HG03521 (cell line): ENCODE measurements around the gene ZBTB5.
"Not testable (repeated sequence)": the region's sequence is repeated elsewhere in the genome, so short reads cannot be mapped to it uniquely, and the experiment has no call there.

Experiments
- ATAC-seq: cut with Tn5 transposase; IDR thresholded peaks from one replicate; pipeline ENCODE4 v1.9.1; 2021; ENCODE audit warnings: mild to moderate bottlenecking, moderate library complexity; ENCODE audit not compliant: unreplicated experiment

Gene ZBTB5

DNA sequence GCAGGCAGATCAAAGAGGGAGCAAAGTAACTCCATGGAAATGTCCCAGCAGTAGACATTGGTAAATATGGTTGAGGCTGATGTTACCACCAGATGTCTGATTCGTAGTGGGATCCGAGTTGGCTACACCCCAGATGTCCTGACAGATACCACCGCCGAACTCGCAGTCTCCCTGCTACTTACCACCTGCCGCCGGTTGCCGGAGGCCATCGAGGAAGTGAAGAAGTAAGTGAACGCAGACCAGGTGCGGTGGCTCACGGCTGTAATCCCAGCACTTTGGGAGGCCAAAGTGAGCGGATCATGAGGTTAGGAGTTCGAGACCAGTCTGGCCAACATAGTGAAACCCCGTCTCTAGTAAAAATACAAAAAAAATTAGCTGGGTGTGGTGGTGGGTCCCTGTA, 38.8 kb downstream of the ZBTB5 start:
- ATAC-seq, result not testable (repeated sequence)

DNA sequence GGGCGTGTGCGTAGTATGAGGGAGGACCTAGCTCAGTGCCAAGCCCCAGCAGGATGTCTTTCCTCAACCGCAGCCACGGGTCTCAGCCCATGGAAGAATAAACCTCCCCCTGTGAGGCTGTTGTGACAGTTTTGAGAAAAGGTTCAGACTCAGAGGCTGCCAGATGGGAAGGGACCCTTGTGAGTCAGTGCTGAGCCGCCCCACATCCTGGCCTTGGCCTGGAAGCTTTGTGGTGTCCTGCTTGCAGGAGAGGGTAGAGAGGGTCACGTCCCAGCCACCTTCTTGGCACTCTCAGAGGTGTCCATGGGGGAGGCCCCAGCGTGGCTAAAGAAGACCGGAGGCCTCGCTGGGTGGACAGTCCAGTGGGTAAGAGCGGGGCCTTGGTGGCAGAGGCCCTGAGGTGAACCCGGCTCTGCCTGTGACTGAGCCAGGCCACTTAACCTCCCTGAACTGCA, 39.9 kb downstream of the ZBTB5 start:
- ATAC-seq, result no peak

DNA sequence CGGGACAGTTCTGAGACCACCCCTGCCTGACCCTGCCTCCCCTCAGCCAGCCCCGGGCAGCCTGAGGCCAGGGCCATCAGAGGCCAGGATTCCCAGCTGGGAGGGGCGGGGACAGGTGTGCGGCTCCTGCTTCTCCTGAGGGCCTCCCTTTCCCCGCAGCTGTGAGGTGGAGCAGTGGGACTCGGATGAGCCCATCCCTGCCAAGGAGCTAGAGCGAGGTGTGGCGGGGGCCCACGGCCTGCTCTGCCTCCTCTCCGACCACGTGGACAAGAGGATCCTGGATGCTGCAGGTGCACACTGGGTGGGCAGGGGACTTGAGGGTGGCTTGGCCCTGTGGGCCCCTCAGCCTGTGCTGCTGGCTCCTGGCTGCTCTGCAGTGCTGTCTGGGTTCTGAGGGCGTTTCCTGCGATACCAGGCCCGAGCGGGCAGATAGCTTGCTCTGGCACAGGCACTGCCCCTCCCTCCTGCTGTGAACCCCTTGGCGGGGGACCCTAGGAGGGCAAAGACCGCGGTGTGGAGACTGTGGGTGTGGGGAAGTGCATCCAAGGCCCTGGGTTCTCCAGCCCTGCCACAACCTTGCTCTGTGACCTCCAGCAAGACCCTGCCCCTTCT, 40.5 kb downstream of the ZBTB5 start:
- no peak for ATAC-seq

DNA sequence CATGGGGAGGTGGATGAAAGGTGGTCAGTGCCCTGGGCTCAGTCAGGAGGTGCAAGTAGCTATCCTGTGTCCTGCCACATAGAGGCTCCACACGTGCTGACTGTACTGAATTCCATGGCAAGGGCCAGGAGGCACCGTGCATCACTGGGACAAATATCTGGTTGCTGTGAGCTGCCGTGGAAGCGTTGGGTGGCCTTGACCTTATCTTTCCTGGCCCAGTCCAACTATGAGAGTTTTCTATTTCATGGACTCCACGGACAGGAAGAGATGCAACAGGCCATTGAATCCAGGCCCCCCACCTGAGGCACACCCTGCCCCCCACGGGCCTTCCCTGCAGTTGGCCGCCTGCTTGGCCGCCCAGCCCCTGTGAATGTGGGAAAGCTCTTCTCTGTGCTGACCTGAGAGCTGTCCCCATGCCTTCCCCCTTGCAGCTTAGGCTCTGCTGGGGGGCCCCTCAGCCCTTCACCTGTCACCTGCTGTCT, 41.0 kb downstream of the ZBTB5 start:
- no peak for ATAC-seq

DNA sequence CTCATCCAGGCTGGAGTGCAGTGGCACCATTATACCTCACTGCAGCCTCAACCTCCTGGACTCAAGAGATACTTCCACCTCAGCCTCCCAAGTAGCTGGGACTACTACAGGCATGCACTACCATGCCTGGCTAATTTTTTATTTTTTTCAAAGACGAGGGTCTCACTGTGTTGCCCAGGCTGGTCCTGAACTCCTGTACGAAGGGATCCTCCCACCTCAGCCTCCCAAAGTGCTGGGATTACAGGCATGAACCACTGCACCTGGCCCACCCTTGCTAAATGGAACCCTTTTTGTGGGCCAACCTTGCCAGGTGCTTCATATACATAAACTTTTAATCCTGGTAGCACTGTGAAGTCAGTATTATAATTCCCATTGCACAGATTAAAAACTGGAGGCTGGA, 41.7 kb downstream of the ZBTB5 start:
- no peak for ATAC-seq

DNA sequence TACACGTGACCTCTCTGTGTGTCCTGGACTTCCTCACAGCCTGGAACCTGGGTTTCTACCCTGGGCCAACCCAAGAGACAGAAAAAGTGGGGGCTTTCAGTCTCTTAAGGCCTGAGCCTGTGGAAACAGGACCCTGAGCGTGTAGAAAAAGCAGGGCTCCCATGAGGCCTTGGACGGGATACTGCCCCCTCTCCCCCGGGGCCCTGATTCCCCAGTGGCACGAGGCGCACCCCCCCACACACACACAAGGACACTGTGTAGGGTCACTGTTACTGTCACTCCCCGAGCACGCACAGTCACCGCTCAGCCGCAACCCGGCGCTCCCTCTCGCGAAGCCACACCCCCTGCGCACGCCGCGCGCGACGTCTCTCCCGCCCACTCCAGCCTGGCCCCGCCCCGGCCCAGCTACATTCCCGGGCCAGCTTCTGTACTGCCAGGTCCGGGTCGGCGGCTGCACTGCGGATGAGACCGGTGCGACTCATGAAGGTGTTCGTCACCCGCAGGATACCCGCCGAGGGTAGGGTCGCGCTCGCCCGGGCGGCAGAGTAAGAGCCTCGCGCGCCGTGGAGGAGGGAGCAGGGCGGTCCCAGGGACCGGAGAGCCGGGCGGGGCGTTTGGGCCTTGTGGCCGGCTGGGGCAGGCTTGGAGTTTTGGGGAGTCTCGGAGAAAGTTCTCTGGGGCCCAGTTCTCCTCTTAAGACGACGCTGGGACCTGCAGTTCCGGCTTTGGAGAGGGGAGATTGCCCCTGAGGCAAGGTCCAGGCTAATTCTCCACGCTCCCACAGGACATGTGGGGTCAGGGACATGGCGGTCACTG, 42.8 kb downstream of the ZBTB5 start, which contains the start of gene GRHPR:
Gene GRHPR (plus strand): TSS at position 408 of the 816 bp plus-strand sequence. CDS start 55 bp downstream, at position 463.
- ATAC-seq, result peak; percentile 92

DNA sequence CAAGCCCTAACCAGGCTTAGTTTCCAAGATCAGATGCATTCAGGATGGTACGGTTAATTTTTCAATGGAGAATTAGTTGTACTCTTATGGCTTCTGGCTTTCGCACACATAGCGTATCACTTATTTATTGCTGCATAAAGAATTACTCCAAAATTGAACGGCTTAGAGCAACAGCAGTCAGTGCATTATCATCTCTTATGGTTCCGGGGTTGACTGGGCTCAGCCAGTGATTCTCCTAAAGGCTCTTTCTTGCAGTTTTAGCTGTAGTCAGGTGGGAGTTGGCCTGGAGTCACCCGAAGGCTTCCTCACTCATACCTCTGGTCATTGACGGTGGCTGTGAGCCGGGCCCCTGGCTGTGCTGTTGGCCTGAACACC, 43.3 kb downstream of the ZBTB5 start:
- ATAC-seq, result no peak

- ATAC-seq, result no peak
Observed at GRCh38 chr9:37420271-37421215, 44.7 kb downstream of the ZBTB5 start.

- no peak for ATAC-seq
Observed at GRCh38 chr9:37419204-37419603, 46.0 kb downstream of the ZBTB5 start.

- ATAC-seq, result no peak
Observed at GRCh38 chr9:37417857-37418618, 47.2 kb downstream of the ZBTB5 start.

DNA sequence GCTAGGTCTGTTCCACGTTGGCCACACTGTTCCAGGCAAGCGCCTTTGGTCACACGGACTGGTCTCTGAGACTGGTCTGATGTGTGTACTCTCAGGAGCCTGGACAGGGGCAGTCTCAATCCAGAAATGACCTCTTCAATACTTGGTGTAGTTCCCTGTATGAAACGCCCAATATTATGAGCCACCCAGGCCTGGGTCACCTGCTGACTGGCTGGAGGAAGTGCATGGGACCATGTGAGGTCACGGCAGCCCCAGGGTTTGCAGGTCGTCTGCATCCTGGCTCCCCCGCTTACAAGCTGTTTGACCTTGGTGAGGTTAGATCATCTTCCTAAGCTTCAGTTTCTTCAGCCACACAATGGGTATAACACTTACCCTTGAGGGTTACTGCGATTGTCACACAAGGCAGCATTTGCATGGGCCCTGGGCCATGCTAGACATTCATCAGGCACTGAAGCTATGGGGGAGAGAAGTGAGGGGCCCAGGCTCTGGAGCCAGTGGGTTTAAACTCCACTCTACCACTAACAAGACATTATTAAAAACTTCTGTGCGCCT, 47.9 kb downstream of the ZBTB5 start:
- no peak for ATAC-seq

DNA sequence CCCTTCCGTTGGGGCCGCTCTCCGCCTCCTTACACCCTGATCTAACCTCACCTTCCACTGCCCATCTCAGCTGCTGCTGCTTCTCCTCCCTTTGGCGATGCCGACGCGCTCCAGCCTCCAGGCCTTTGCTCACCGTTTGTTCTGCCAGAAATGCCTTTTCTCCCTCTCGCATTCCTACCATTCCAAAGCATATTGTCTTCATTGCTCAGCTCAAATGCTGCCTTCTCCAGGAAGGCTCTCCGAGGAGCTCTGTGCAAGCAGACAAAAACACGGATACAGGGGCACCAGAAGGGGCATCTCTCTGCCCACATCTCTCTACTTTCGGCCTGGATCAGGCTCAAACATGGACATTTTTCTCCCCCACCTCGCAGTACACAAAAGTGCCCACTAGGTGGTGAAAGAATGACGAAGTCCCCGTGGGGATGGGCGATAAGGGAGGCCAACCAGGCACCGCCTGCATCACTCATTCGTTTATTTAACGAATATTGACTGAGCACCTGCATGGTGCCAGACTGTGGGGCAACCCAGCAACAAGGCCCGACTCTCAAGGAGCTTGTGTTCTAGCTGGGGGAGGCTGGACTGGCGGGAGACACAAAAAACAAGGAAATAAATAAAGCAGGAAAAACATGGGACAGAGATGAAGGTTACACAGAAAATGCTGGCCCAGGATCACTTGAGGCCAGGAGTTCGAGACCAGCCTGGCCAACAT, 50.1 kb downstream of the ZBTB5 start:
- no peak for ATAC-seq

DNA sequence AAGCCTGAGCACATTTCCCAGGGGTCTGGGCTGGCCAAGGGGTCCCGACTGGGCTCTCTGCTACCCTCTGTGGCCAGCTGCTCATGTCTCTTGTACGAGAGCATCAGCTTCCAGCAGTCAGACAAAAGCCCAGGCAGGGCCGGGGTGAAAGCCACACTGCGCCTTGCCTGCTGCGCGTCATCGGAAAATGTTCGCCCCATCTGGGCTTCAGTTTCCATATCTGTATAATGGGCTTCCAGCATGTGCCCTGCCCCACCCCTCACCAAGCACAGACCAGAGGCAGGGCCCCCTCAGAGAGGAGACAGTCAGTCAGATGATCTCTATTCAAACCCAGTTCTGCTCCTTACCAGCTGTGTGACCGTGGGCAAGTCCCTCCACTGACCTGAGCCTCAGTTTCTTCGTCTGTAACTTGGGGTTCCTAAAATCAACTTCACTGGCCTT, 50.7 kb downstream of the ZBTB5 start:
- ATAC-seq, result no peak

GRCh38 chr9:37413311-37413710, 51.9 kb downstream of the ZBTB5 start:
- no peak for ATAC-seq

GRCh38 chr9:37412431-37413151, 52.7 kb downstream of the ZBTB5 start:
- ATAC-seq, result no peak

DNA sequence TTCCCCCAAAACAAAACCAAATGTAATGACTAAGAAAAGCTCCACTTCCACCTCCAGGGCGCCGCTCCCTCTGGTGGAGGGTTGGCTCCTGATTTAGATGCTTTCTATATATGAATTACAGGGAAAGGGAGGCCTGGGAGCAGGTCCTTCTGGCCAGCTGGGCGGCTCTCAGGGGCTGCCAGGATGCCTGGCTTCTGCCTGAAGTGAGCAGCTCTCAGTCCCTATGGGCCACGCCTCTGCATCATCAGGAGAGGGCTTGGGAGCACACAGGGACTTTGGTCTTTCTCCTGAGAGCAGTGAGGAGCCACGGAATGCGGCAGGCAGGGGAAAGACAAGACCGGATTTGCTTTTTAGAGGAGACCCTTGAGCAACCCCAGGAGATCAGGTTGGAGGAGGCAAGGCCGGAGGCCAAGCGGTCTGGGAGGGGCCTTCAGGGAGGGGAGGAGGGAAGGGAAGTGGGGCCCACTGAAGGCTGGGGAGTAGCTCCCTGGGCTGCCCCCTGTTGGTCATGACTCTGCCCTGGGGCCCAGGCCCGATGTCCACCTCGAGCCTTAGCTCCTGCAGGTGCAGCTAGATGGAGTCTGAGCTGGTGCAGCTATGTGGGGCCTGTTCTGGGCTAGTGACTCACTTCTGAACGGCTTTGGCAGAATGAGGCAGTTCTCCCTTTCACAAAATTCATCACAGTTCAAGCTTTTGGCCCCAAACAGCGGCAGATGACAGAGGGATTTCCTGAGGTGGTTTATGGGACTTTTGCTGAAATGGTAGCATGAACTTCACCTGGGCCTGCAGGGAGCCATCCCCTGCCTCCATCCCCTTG, 54.1 kb downstream of the ZBTB5 start:
- ATAC-seq, result no peak

GRCh38 chr9:37410354-37410861, 54.8 kb downstream of the ZBTB5 start:
- ATAC-seq, result no peak
